Measurements from ENCODE around the gene ADAD2. TPM values are rescaled to one million over a fixed set of nuclear protein-coding genes. Genes with fewer than 3 reads are reported as not detected.

Gene ADAD2
- total RNA-seq, 4 donors from 2014 or later, result not detected

GRCh38 chr16:84240455-84240854 is 49.5 kb downstream of the ADAD2 start:
- Histone ChIP-seq H3K9me3 (no peaks in the 10 kb centered on the region), H3K27ac (no peak overlapping the region), H3K27me3 (peaks cover 0 to 5% (median 0%) of the 10 kb centered on the region in 3 donors), H3K4me1 (peaks cover 0 to 4% of the 10 kb centered on the region in 2 donors), H3K36me3 (no peaks in the 10 kb centered on the region), H3K4me3 (no peak overlapping the region)
- no peak for DNase-seq
- in situ Hi-C loops (cut with MboI; ENCODE audit: low sequenced_read_pairs in 4 of 4) (no loop called here), intact Hi-C loops (cut with DNase I; ENCODE audit: low total_unique reads) (no loop called here)
- no peak for ATAC-seq
- TF ChIP-seq CTCF (IDR thresholded peaks at IDR 0.05 in 4 of 5, conservative IDR thresholded peaks at IDR 0.05 in 1 of 5) (no peak), POLR2A (IDR thresholded peaks at IDR 0.05) (no peak)

- no peak for ATAC-seq
- TF ChIP-seq CTCF (IDR thresholded peaks at IDR 0.05 in 4 of 5, conservative IDR thresholded peaks at IDR 0.05 in 1 of 5), result no peak
- no peak for TF ChIP-seq POLR2A (IDR thresholded peaks at IDR 0.05)
- DNase-seq, result no peak
- in situ Hi-C loops (cut with MboI; ENCODE audit: low sequenced_read_pairs in 4 of 4), result no loop called here
- no peak overlapping the region for H3K27ac ChIP-seq
- H3K27me3 ChIP-seq, result peaks cover 0 to 5% (median 0%) of the 10 kb centered on the region in 3 donors
- no peaks in the 10 kb centered on the region for H3K4me1 ChIP-seq
- no peaks in the 10 kb centered on the region for H3K9me3 ChIP-seq
- no peak overlapping the region for H3K4me3 ChIP-seq
- no peaks in the 10 kb centered on the region for H3K36me3 ChIP-seq
- intact Hi-C loops (cut with DNase I; ENCODE audit: low total_unique reads), result no loop called here
These were observed 50.8 kb downstream of the ADAD2 start for GRCh38 chr16:84241778-84242177.

- TF ChIP-seq POLR2A (IDR thresholded peaks at IDR 0.05) (no peak), CTCF (IDR thresholded peaks at IDR 0.05 in 4 of 5, conservative IDR thresholded peaks at IDR 0.05 in 1 of 5) (no peak)
- Histone ChIP-seq H3K4me1 (no peaks in the 10 kb centered on the region), H3K27ac (no peak overlapping the region), H3K4me3 (no peak overlapping the region), H3K27me3 (peaks cover 0 to 1% (median 0%) of the 10 kb centered on the region in 3 donors), H3K36me3 (no peaks in the 10 kb centered on the region), H3K9me3 (no peaks in the 10 kb centered on the region)
- intact Hi-C loops (cut with DNase I; ENCODE audit: low total_unique reads), result no loop called here
- in situ Hi-C loops (cut with MboI; ENCODE audit: low sequenced_read_pairs in 4 of 4), result no loop called here
- DNase-seq (no peak), ATAC-seq (no peak)
These were observed 51.9 kb downstream of the ADAD2 start for GRCh38 chr16:84242839-84243238.

GRCh38 chr16:84243732-84244131 is 52.8 kb downstream of the ADAD2 start:
- intact Hi-C loops (cut with DNase I; ENCODE audit: low total_unique reads) (no loop called here), in situ Hi-C loops (cut with MboI; ENCODE audit: low sequenced_read_pairs in 4 of 4) (no loop called here)
- Histone ChIP-seq H3K4me1 (no peaks in the 10 kb centered on the region), H3K36me3 (no peaks in the 10 kb centered on the region), H3K27me3 (no peaks in the 10 kb centered on the region), H3K4me3 (no peak overlapping the region), H3K27ac (no peak overlapping the region), H3K9me3 (no peaks in the 10 kb centered on the region)
- ATAC-seq, result no peak
- TF ChIP-seq CTCF (IDR thresholded peaks at IDR 0.05 in 4 of 5, conservative IDR thresholded peaks at IDR 0.05 in 1 of 5), result no peak
- no peak for TF ChIP-seq POLR2A (IDR thresholded peaks at IDR 0.05)
- no peak for DNase-seq

GRCh38 chr16:84244728-84245127 is 53.8 kb downstream of the ADAD2 start:
- intact Hi-C loops (cut with DNase I; ENCODE audit: low total_unique reads), result no loop called here

More at GRCh38 chr16:84244728-84245127, 53.8 kb downstream of the ADAD2 start:
- TF ChIP-seq CTCF (IDR thresholded peaks at IDR 0.05 in 4 of 5, conservative IDR thresholded peaks at IDR 0.05 in 1 of 5) (no peak), POLR2A (IDR thresholded peaks at IDR 0.05) (no peak)
- no peak overlapping the region for H3K27ac ChIP-seq
- no peaks in the 10 kb centered on the region for H3K36me3 ChIP-seq
- H3K4me3 ChIP-seq, result no peak overlapping the region
- ATAC-seq (no peak), DNase-seq (no peak)
- no peaks in the 10 kb centered on the region for H3K9me3 ChIP-seq
- H3K27me3 ChIP-seq, result no peaks in the 10 kb centered on the region
- H3K4me1 ChIP-seq, result no peaks in the 10 kb centered on the region
- in situ Hi-C loops (cut with MboI; ENCODE audit: low sequenced_read_pairs in 4 of 4), result no loop called here

Measured in gastrocnemius medialis (tissue), 4 donors.